ENCODE results near the gene PLPP2. TPM values are rescaled to one million over a fixed set of nuclear protein-coding genes. Genes with fewer than 3 reads are reported as not detected.

PLPP2 gene
- total RNA-seq, 1 experiment from 2014 or later: 67.0 TPM

DNA sequence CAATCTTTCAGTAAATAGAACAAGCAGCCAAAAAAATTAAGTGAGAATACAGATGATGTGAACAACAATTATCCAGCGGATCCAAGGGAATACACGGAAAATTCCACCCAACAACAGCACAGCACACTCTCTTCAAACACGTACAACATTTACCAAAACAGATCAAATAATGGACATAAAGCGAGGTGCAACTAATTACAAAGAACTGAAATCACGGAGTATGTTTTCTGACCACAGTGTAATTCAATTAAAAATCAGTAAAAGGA, 27.2 kb upstream of the PLPP2 start:
- BruUV-seq (replicated peaks): no TSS peak
- Histone ChIP-seq H3K4me3 (ENCODE audit: low read depth in 2 of 2, low read length in 2 of 2) (no peak overlapping the region), H3K36me3 (ENCODE audit: control insufficient read depth, insufficient read depth, low read length) (no peaks in the 10 kb centered on the region), H3K27ac (ENCODE audit: low read length) (no peak overlapping the region), H3K9me3 (ENCODE audit: control insufficient read depth, insufficient read depth, low read depth, low read length) (no peaks in the 10 kb centered on the region), H3K4me1 (ENCODE audit: control insufficient read depth, insufficient read depth, low read length) (no peaks in the 10 kb centered on the region), H3K27me3 (ENCODE audit: control insufficient read depth, insufficient read depth, low read length) (no peaks in the 10 kb centered on the region)
- DNase-seq (ENCODE audit: low read depth, low spot score): no peak
- intact Hi-C loops (cut with micrococcal nuclease; ENCODE audit: unreplicated experiment) (no loop called here), in situ Hi-C loops (cut with HindIII; ENCODE audit: low pct_unique_long_range_greater_than_20kb, low sequenced_read_pairs) (no loop called here)
- no peak for ATAC-seq
- ChIA-PET CTCF (no interaction called here), POLR2A (no interaction called here)
- TF ChIP-seq REST (IDR thresholded peaks at IDR 0.05; ENCODE audit: insufficient read depth in 1 of 2, low read depth in 2 of 2, low read length in 1 of 2) (no peak), TCF7L2 (IDR thresholded peaks at IDR 0.05; ENCODE audit: low read depth, low read length) (no peak), CTCF (IDR thresholded peaks at IDR 0.05) (no peak), SIN3A (IDR thresholded peaks at IDR 0.05; ENCODE audit: borderline replicate concordance, insufficient read depth, low read depth, low read length) (no peak), POLR2AphosphoS5 (IDR thresholded peaks at IDR 0.05; ENCODE audit: low read depth, low read length) (no peak)

DNA sequence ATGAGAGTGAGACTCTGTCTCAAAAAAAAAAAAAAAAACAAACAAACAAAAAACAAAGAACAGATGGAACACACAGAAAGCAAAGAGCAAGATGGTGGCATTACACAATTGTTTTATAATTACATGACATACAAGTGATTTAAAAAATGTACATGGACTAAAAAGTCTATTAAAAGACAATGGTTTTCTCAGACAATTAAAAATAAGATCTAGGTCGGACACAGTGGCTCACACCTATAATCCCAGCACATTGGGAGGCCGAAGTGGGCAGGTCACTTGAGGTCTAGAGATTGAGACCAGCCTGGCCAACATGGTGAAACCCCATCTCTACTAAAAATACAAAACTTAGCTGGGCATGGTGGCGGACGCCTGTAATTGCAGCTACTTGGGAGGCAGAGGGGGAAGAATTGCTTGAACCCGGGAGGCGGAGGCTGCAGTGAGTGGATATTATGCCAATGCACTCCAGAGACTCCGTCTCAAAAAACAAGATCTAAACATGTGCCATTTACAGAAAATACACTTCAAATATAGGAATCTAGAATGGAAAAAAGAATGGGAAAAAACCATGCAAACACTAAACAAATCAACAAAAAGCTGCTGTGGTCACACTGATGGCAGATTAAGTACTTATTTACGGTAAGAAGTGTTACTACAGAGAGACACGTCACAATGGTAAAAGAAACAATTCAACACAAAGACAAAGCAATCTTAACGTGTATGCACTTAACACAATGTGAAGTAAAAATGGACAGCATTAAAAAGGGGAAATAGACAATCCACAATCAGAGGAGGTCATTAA, 26.7 kb upstream of the PLPP2 start:
- no peak for TF ChIP-seq SIN3A (IDR thresholded peaks at IDR 0.05; ENCODE audit: borderline replicate concordance, insufficient read depth, low read depth, low read length)
- TF ChIP-seq TCF7L2 (IDR thresholded peaks at IDR 0.05; ENCODE audit: low read depth, low read length): no peak
- TF ChIP-seq POLR2AphosphoS5 (IDR thresholded peaks at IDR 0.05; ENCODE audit: low read depth, low read length): no peak
- no peak for TF ChIP-seq CTCF (IDR thresholded peaks at IDR 0.05)
- no peak for TF ChIP-seq REST (IDR thresholded peaks at IDR 0.05; ENCODE audit: insufficient read depth in 1 of 2, low read depth in 2 of 2, low read length in 1 of 2)
- H3K36me3 ChIP-seq (ENCODE audit: control insufficient read depth, insufficient read depth, low read length): no peaks in the 10 kb centered on the region

More for the DNA sequence above, 26.7 kb upstream of the PLPP2 start:
- ChIA-PET POLR2A (no interaction called here), CTCF (no interaction called here)
- Histone ChIP-seq H3K27ac (ENCODE audit: low read length) (no peak overlapping the region), H3K9me3 (ENCODE audit: control insufficient read depth, insufficient read depth, low read depth, low read length) (no peaks in the 10 kb centered on the region), H3K4me1 (ENCODE audit: control insufficient read depth, insufficient read depth, low read length) (no peaks in the 10 kb centered on the region), H3K27me3 (ENCODE audit: control insufficient read depth, insufficient read depth, low read length) (no peaks in the 10 kb centered on the region), H3K4me3 (ENCODE audit: low read depth in 2 of 2, low read length in 2 of 2) (no peak overlapping the region)
- DNase-seq (ENCODE audit: low read depth, low spot score) (no peak), ATAC-seq (no peak)
- BruUV-seq (replicated peaks): TSS peak; percentile 35
- in situ Hi-C loops (cut with HindIII; ENCODE audit: low pct_unique_long_range_greater_than_20kb, low sequenced_read_pairs): no loop called here
- intact Hi-C loops (cut with micrococcal nuclease; ENCODE audit: unreplicated experiment): no loop called here
